AG04449 (cell line): ENCODE measurements around the gene TMEM109.

ENCODE experiments used
- CTCF ChIA-PET: fragments of 350-600 bp; formaldehyde crosslinking; extraction: SDS; loops from one replicate; lab custom pipeline; 2021; ENCODE audit warnings: antibody characterized with exemption; lab: Yijun Ruan, JAX
- POLR2A ChIA-PET: fragments of 400-600, 350-600 bp; formaldehyde crosslinking; extraction: SDS; loops from one replicate; lab custom pipeline; 2020; ENCODE audit warnings: antibody characterized with exemption, inconsistent platforms; lab: Yijun Ruan, JAX
- DNase-seq: peaks from one replicate; pipeline ENCODE4 v3.0.0-alpha.2; 2010; ENCODE audit warnings: low read depth, low spot score
- H3K4me3 ChIP-seq: 2 replicates; pipeline ENCODE4 v1.5.1; 2011; ENCODE audit warnings: low read depth, mild to moderate bottlenecking, control low read depth, low read length
- TF ChIP-seq, protein P1 (sequence below): IDR thresholded peaks from one replicate; pipeline ENCODE4 v1.5.1; 2011; ENCODE audit warnings: mild to moderate bottlenecking, moderate library complexity, low read length, control low read depth, inconsistent platforms; ENCODE audit not compliant: insufficient read depth; ENCODE audit errors: missing control alignments

The TMEM109 gene, protein sequence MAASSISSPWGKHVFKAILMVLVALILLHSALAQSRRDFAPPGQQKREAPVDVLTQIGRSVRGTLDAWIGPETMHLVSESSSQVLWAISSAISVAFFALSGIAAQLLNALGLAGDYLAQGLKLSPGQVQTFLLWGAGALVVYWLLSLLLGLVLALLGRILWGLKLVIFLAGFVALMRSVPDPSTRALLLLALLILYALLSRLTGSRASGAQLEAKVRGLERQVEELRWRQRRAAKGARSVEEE

DNA sequence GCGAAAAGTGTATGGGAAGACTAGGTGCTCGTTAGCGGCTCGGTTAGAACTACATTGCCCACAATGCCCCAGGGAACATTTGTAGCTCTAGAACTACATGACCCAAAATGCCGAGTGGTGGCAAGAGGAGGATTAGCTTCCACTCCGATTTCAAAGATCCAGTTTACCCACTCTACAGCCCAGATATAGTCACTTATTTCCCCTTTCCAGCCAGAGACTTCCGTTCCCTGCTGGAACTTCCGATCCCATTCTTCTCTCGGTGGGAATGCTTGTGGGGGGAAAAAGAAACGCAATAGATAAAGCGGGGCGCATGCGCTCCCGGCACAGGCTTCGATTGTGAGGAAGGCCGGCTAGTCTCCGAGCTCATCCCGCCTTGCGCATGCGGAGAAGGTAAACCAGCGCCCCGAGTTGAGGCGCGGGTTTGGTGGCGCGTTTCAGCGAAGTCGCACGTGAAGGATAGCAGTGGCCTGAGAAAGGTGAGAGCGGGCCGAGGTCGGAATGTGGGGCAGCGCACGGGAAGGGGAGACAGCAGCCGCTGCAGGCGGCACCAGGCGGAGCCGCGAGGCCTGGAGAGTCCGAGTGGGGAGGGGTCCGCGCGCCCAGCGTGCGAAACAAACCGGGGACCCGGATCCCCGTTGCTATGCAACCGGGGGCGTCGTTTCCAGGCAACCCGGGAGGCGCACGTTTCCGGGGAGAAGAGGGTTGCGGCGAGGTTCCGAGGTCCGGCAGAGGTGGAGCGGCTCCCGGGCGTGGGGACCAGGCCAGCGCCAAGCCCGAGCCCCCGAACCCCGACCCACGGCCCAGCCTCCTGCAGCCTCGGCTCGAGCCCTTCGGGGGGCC is at the start of gene TMEM109:
Gene TMEM109 (plus strand): TSS at position 366 of the 840 bp plus-strand sequence. CDS start 5,536 bp downstream, outside the sequence.
- TF ChIP-seq, protein P1, sequence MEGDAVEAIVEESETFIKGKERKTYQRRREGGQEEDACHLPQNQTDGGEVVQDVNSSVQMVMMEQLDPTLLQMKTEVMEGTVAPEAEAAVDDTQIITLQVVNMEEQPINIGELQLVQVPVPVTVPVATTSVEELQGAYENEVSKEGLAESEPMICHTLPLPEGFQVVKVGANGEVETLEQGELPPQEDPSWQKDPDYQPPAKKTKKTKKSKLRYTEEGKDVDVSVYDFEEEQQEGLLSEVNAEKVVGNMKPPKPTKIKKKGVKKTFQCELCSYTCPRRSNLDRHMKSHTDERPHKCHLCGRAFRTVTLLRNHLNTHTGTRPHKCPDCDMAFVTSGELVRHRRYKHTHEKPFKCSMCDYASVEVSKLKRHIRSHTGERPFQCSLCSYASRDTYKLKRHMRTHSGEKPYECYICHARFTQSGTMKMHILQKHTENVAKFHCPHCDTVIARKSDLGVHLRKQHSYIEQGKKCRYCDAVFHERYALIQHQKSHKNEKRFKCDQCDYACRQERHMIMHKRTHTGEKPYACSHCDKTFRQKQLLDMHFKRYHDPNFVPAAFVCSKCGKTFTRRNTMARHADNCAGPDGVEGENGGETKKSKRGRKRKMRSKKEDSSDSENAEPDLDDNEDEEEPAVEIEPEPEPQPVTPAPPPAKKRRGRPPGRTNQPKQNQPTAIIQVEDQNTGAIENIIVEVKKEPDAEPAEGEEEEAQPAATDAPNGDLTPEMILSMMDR = no peak
- H3K4me3 ChIP-seq = peak within 1 kb of the TSS; percentile 86
- DNase-seq = peak; percentile 51
- ChIA-PET POLR2A (interaction anchor here (0.7 kb wide), 1 partner anchor 74 kb away, joined by 3 read pairs; no protein-coding TSS in a partner anchor), CTCF (interaction anchor here (0.7 to 5.0 kb wide), 14 partner anchors 10 to 274 kb away, joined by 3 to 40 read pairs (median 4); partner anchors contain the start of gene TMEM132A)

DNA sequence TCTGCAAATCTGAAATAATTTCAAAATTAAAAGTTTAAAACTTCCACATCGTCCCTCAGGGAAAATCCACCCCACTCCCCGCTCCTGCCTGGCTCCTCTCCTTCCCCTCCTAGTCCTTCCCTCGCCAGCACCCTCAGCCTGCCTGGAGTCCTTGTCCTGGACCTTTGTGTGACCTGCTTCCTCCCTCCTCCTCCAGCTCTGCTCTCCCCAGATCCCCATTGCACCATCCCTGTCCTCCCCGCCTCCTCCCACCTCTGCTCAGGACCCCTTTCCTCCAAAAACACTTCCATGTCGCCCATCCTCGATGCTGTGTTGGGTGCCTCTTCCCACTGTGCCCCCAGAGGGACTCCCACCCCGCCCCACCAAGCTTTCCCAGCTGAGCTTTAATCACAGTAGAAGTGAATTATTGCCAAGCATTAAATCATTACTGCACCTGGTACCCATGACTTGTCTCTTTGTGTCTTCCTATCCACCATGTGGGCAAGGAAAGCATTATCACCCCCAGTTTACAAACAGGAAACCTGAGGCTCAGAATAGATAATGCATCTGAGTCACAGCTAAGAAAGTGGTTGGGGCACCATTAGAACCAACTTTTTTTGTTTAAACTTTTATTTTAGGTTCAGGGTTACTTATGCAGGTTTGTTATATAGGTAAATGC is 49.0 kb upstream of the TMEM109 start:
- no peak for DNase-seq
- CTCF ChIA-PET = interaction anchor here (1.1 kb wide), 1 partner anchor 34 kb away, joined by 4 read pairs; no protein-coding TSS in a partner anchor
- H3K4me3 ChIP-seq = no peak overlapping the region
- TF ChIP-seq, protein P1 = no peak
- POLR2A ChIA-PET = no interaction called here

DNA sequence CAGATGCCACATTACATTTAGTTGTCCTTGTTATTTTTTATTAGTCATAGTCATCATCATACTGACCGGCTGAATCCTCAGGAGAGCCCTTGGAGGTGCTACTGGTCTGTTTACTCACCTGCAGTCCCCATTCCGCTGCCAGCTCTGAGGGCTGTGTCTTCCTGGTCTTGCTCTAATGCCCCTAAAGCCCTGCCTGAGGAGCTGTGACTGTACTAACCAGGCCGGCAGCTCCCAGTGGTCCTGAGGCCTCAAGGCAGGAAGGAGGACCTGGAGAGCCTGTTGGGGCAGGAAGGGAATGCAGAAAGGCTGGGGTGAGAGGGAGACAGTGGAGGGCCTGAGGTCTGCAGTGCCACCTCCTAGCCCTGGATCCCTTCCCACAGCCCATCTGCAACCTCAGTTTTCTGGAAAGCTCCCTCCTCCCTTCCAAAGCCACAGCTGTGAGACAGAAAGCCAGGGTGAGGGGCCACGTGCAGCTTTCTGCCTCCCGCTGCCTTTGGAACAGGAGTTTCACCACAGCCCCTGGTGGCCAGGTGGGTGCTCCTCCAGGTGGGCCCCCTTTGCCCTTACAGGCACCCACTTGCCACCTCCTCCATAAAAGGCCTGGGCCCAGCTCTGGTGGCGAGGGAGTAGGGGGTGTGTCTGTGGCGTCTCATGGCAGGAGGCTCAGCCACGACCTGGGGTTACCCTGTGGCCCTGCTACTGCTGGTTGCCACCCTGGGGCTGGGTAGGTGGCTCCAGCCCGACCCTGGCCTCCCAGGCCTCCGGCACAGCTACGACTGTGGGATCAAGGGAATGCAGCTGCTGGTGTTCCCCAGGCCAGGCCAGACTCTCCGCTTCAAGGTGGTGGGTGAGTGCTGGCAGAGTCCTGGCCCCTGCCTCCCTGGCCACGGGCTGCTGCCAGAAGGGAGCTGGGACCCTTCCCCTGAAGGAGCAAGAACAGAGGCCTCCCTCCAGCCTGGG is 46.8 kb upstream of the TMEM109 start, which contains the start of gene ZP1:
Gene ZP1 (plus strand): TSS at position 632 of the 960 bp plus-strand sequence. CDS start 20 bp downstream, at position 652.
- ChIA-PET CTCF (interaction anchor here (0.8 to 3.2 kb wide), 5 partner anchors 15 to 36 kb away, joined by 3 to 20 read pairs (median 4); no protein-coding TSS in a partner anchor), POLR2A (no interaction called here)
- TF ChIP-seq, protein P1 = no peak
- no peak within 1 kb of the TSS for H3K4me3 ChIP-seq
- DNase-seq = no peak

DNA sequence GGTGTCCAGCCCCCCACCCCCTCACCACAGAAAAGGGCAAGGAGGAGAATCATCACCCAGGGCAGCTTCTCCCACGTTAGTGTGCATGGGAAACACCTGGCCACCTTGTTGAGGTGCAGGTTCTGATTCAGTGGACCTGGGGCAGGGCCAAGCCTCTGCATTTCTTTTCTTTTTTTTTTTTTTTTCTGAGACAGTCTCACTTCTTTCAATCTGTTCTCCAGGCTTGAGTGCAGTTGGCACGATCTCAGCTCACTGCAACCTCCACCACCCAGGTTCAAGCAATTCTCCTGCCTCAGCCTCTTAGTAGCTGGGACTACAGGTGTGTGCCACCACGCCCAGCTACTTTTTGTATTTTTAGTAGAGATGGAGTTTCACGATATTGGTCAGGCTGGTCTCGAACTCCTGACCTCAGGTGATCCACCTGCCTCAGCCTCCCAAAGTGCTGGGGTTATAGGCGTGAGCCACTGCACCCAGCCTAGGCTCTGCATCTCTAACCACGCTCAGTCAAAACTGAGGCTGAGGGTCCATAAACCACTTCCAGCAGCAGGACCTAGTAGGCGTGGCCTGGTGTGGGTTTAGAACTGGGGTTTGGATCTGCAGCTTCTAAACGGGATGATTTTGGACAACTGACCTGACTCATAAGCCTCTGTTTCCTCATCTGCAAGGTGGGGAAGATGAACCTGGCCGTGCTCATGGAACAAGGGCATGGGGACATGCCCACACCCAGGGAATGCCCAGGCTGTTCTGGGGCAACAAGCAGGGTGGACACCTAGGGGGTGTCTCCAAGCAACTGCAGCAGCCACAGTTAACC is 45.9 kb upstream of the TMEM109 start:
- ChIA-PET CTCF (interaction anchor here (1.2 to 3.2 kb wide), 5 partner anchors 16 to 37 kb away, joined by 3 to 20 read pairs (median 5); no protein-coding TSS in a partner anchor), POLR2A (no interaction called here)
- H3K4me3 ChIP-seq = no peak overlapping the region
- TF ChIP-seq, protein P1 = no peak
- DNase-seq = no peak
